IMR-90 (cell line): ENCODE measurements around the gene TMEM237. TPM values are rescaled to one million over a fixed set of nuclear protein-coding genes. Genes with fewer than 3 reads are reported as not detected.

Experiments used
- ATAC-seq: fragments of 200-7000 bp; cut with Tn5 transposase; 2 replicates; pipeline ENCODE4 v1.9.1; 2020; ENCODE audit warnings: low read depth, mild to moderate bottlenecking, moderate library complexity
- BruUV-seq: library from RNA; stranded (reverse); fragments of 400-500 nt; replicated peaks from 2 replicates; lab custom pipeline; 2021; lab: Mats Ljungman, UMichigan
- CTCF ChIA-PET: fragments of 300-600 bp; formaldehyde crosslinking; extraction: SDS; loops from one replicate; lab custom pipeline; 2021; ENCODE audit warnings: antibody characterized with exemption; lab: Yijun Ruan, JAX
- POLR2A ChIA-PET: fragments of 300-600 bp; sonication (Branson Sonifier 250); formaldehyde crosslinking; loops from one replicate; lab custom pipeline; 2022; ENCODE audit warnings: antibody characterized with exemption; ENCODE audit not compliant: unreplicated experiment; lab: Charles Lee
- DNase-seq: peaks from one replicate; pipeline ENCODE4 v3.0.0; 2013
- H2AFZ ChIP-seq: replicated peaks from 2 replicates; pipeline ENCODE3; 2013; ENCODE audit warnings: low read length, mild to moderate bottlenecking; ENCODE audit not compliant: poor library complexity
- H2AK5ac ChIP-seq: 2 replicates; pipeline ENCODE4 v1.6.1; 2013; ENCODE audit warnings: low read depth, low read length, inconsistent platforms
- H2AK9ac ChIP-seq: replicated peaks from 2 replicates; pipeline ENCODE3; 2013; ENCODE audit warnings: mild to moderate bottlenecking, low read depth, low read length, moderate library complexity; ENCODE audit not compliant: poor library complexity
- H2BK120ac ChIP-seq: 2 replicates; pipeline ENCODE4 v1.6.1; 2013; ENCODE audit warnings: low read depth, low read length, inconsistent platforms
- H2BK15ac ChIP-seq: 3 replicates; pipeline ENCODE4 v1.6.1; 2013; ENCODE audit warnings: low read depth, low read length, inconsistent platforms
- H2BK20ac ChIP-seq: 2 replicates; pipeline ENCODE4 v1.6.1; 2013; ENCODE audit warnings: low read depth, mild to moderate bottlenecking, inconsistent platforms, low read length, moderate library complexity
- H2BK5ac ChIP-seq: 2 replicates; pipeline ENCODE4 v1.6.1; 2013; ENCODE audit warnings: mild to moderate bottlenecking, low read depth, low read length, inconsistent platforms; ENCODE audit not compliant: poor library complexity, severe bottlenecking
- H3K14ac ChIP-seq: replicated peaks from 2 replicates; pipeline ENCODE4 v1.6.1; 2013; ENCODE audit warnings: low read depth, low read length, inconsistent platforms
- H3K18ac ChIP-seq: 2 replicates; pipeline ENCODE4 v1.6.1; 2013; ENCODE audit warnings: low read depth, low read length, control low read depth
- H3K23ac ChIP-seq: 2 replicates; pipeline ENCODE4 v1.6.1; 2013; ENCODE audit warnings: low read depth, low read length, inconsistent platforms
- H3K27ac ChIP-seq: 2 replicates; pipeline ENCODE4 v1.5.1; 2013; ENCODE audit warnings: mild to moderate bottlenecking, control low read depth, low read length; ENCODE audit not compliant: insufficient read depth
- H3K27me3 ChIP-seq: 2 replicates; pipeline ENCODE4 v1.6.1; 2013; ENCODE audit warnings: low read length; ENCODE audit not compliant: control insufficient read depth, insufficient read depth
- H3K36me3 ChIP-seq: 2 replicates; pipeline ENCODE4 v1.6.1; 2013; ENCODE audit warnings: low read length, mixed read lengths; ENCODE audit not compliant: control insufficient read depth, insufficient read depth
- H3K4ac ChIP-seq: 2 replicates; pipeline ENCODE4 v1.6.1; 2013; ENCODE audit warnings: low read depth, low read length, inconsistent platforms
- H3K4me1 ChIP-seq: 2 replicates; pipeline ENCODE4 v1.6.1; 2013; ENCODE audit warnings: low read length, mixed read lengths; ENCODE audit not compliant: control insufficient read depth, insufficient read depth
- H3K4me2 ChIP-seq: 2 replicates; pipeline ENCODE4 v1.6.1; 2013; ENCODE audit warnings: low read depth, mild to moderate bottlenecking, control low read depth, low read length, moderate library complexity
- H3K4me3 ChIP-seq: 2 replicates; pipeline ENCODE4 v1.5.1; 2013; ENCODE audit warnings: low read depth, mild to moderate bottlenecking, control low read depth, low read length, moderate library complexity; ENCODE audit not compliant: insufficient read depth
- H3K56ac ChIP-seq: 2 replicates; pipeline ENCODE4 v1.6.1; 2013; ENCODE audit warnings: low read length, inconsistent platforms; ENCODE audit not compliant: insufficient read depth; ENCODE audit errors: extremely low read depth
- H3K79me1 ChIP-seq, 2 experiments: 2 replicates each; pipeline ENCODE4 v1.6.1; 2013; ENCODE audit warnings: low read length in 2 of 2, inconsistent platforms in 1 of 2, low read depth in 1 of 2
- H3K9ac ChIP-seq: 2 replicates; pipeline ENCODE4 v1.6.1; 2013; ENCODE audit warnings: low read depth, low read length, control low read depth
- H3K9me1 ChIP-seq: 2 replicates; pipeline ENCODE4 v1.6.1; 2013; ENCODE audit warnings: low read length, inconsistent platforms; ENCODE audit not compliant: insufficient read depth
- H3K9me3 ChIP-seq: 2 replicates; pipeline ENCODE4 v1.6.1; 2013; ENCODE audit warnings: low read length; ENCODE audit not compliant: control insufficient read depth, insufficient read depth
- H4K20me1 ChIP-seq: 2 replicates; pipeline ENCODE4 v1.6.1; 2013; ENCODE audit warnings: low read length, inconsistent platforms; ENCODE audit not compliant: insufficient read depth
- H4K5ac ChIP-seq: 2 replicates; pipeline ENCODE4 v1.6.1; 2013; ENCODE audit warnings: mild to moderate bottlenecking, low read depth, low read length, control low read depth
- H4K8ac ChIP-seq, 2 experiments: 2 replicates each; pipeline ENCODE4 v1.6.1; 2013; ENCODE audit warnings: low read depth in 2 of 2, low read length in 2 of 2, control low read depth in 1 of 2, inconsistent platforms in 1 of 2
- H4K91ac ChIP-seq: 2 replicates; pipeline ENCODE4 v1.6.1; 2013; ENCODE audit warnings: low read depth, low read length, inconsistent platforms; ENCODE audit not compliant: insufficient read depth
- CHD1 ChIP-seq: IDR thresholded peaks from 2 replicates; pipeline ENCODE4 v1.6.1; 2012; ENCODE audit warnings: low read depth, low read length, improper control_type of control experiment
- POLR2A ChIP-seq: IDR thresholded peaks from 2 replicates; pipeline ENCODE4 v1.6.1; 2012; ENCODE audit warnings: mild to moderate bottlenecking, low read depth, low read length
- WGBS, 2 experiments: methylation state at CpG; one replicate each; pipeline versions ENCODE4 v1.1.5 to v1.1.7; 2013; ENCODE audit warnings: missing lambda C conversion rate in 2 of 2; ENCODE audit not compliant: insufficient read length in 1 of 2; ENCODE audit errors: extremely low coverage in 2 of 2; 5-methylcytosine and 5-hydroxymethylcytosine counted together
- dilution Hi-C: fragments of 300-500 bp; cut with HindIII; formaldehyde crosslinking; loops from one replicate; pipeline ENCODE4 v1.14.3; 2018; ENCODE audit warnings: low sequenced_read_pairs; ENCODE audit not compliant: unreplicated experiment
- in situ Hi-C: fragments of 300-500 bp; cut with MboI; formaldehyde crosslinking; loops from 3 replicates; pipeline ENCODE4 v1.14.3; 2019; ENCODE audit warnings: low sequenced_read_pairs, inconsistent platforms, mixed read lengths
- intact Hi-C: fragments of 100-400 bp; cut with micrococcal nuclease; formaldehyde crosslinking; loops from 2 replicates; pipeline ENCODE4 v1.10.0; 2022
- polyA plus RNA-seq, 3 experiments: library from polyadenylated mRNA; depleted of rRNA; stranded (reverse); fragments of >200 nt; gene quantifications; 2 replicates each; pipeline ENCODE4 v1.2.3, GENCODE V29; 2012; ENCODE audit warnings: low replicate concordance in 1 of 3
- total RNA-seq: library from RNA; depleted of rRNA; stranded (reverse); fragments of >200 nt; gene quantifications from 2 replicates; pipeline ENCODE4 v1.2.3, GENCODE V29; 2012
- TF ChIP-seq, protein P1 (sequence below): fragments of 150-350 bp; IDR thresholded peaks from 2 replicates; pipeline ENCODE4 v1.6.1; 2017; ENCODE audit warnings: mild to moderate bottlenecking, antibody characterized with exemption, low read length, low read depth

The TMEM237 gene
- total and polyA plus RNA-seq, 2 of the 4 experiments (the other 2 are of a cell fraction), result 29.4 to 58.8 TPM

GRCh38 chr2:201678401-201678800 is 35.1 kb upstream of the TMEM237 start:
- Histone ChIP-seq H2AFZ (no peak overlapping the region), H3K23ac (no peak overlapping the region), H3K18ac (no peak overlapping the region), H3K14ac (no peak overlapping the region), H3K56ac (no peak overlapping the region), H4K8ac (no peak overlapping the region), H3K9me3 (no peaks in the 10 kb centered on the region), H2AK9ac (no peak overlapping the region), H2BK120ac (no peak overlapping the region), H3K36me3 (peaks cover 4% of the 10 kb centered on the region; the same call in 1 of the 2 replicates), H3K4me3 (no peak overlapping the region), H3K27me3 (no peaks in the 10 kb centered on the region), H4K5ac (no peak overlapping the region), H2BK15ac (no peak overlapping the region), H3K4me2 (no peak overlapping the region), H3K9me1 (no peaks in the 10 kb centered on the region), H3K27ac (no peak overlapping the region), H2BK20ac (no peak overlapping the region), H3K4ac (no peak overlapping the region), H2AK5ac (no peak overlapping the region), H4K91ac (no peak overlapping the region), H3K79me1 (no peaks in the 10 kb centered on the region), H3K4me1 (no peaks in the 10 kb centered on the region), H4K20me1 (no peaks in the 10 kb centered on the region), H2BK5ac (no peak overlapping the region), H3K9ac (no peak overlapping the region)
- BruUV-seq, result no TSS peak
- ChIA-PET POLR2A (no interaction called here), CTCF (no interaction called here)
- no CpG with 5 or more reads among the region's 6 CpGs for WGBS, 2 experiments
- DNase-seq, result no peak
- dilution Hi-C loops, result no loop called here
- no peak for TF ChIP-seq POLR2A
- TF ChIP-seq, protein P1, sequence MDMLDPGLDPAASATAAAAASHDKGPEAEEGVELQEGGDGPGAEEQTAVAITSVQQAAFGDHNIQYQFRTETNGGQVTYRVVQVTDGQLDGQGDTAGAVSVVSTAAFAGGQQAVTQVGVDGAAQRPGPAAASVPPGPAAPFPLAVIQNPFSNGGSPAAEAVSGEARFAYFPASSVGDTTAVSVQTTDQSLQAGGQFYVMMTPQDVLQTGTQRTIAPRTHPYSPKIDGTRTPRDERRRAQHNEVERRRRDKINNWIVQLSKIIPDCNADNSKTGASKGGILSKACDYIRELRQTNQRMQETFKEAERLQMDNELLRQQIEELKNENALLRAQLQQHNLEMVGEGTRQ, result no peak
- no peak for TF ChIP-seq CHD1
- ATAC-seq, result no peak
- intact Hi-C loops, result no loop called here
- in situ Hi-C loops, result no loop called here
